ENCODE measurements around the gene ENKUR. TPM values are rescaled to one million over a fixed set of nuclear protein-coding genes. Genes with fewer than 3 reads are reported as not detected.

The ENKUR gene
- total and polyA plus RNA-seq, 2 experiments from 2014 or later: 0.15 TPM; not detected in 1

- TF ChIP-seq CTCF (IDR thresholded peaks at IDR 0.05; ENCODE audit: low read depth, low read length): no peak
- Histone ChIP-seq H3K27me3 (no peaks in the 10 kb centered on the region), H3K4me1 (ENCODE audit: low read depth) (no peaks in the 10 kb centered on the region), H3K27ac (no peak overlapping the region), H3K4me3 (no peak overlapping the region), H3K36me3 (no peaks in the 10 kb centered on the region), H3K9me3 (ENCODE audit: low read depth) (no peaks in the 10 kb centered on the region)
- DNase-seq (ENCODE audit: low read depth in 1 of 2, low spot score in 1 of 2): no peak
Measured at GRCh38 chr10:25061125-25061524, 45.2 kb upstream of the ENKUR start.

- no peak for TF ChIP-seq CTCF (IDR thresholded peaks at IDR 0.05; ENCODE audit: low read depth, low read length)
- no peaks in the 10 kb centered on the region for H3K9me3 ChIP-seq (ENCODE audit: low read depth)
- DNase-seq (ENCODE audit: low read depth in 1 of 2, low spot score in 1 of 2): peak in 1 of 2 donors; percentile 95
- no peaks in the 10 kb centered on the region for H3K36me3 ChIP-seq
- no peak overlapping the region for H3K27ac ChIP-seq
- no peaks in the 10 kb centered on the region for H3K27me3 ChIP-seq
- no peaks in the 10 kb centered on the region for H3K4me1 ChIP-seq (ENCODE audit: low read depth)
- no peak overlapping the region for H3K4me3 ChIP-seq
Measured at GRCh38 chr10:25059990-25060389, 44.0 kb upstream of the ENKUR start.

GRCh38 chr10:25057886-25058285 is 41.9 kb upstream of the ENKUR start:
- no peaks in the 10 kb centered on the region for H3K27me3 ChIP-seq
- no peak overlapping the region for H3K27ac ChIP-seq
- DNase-seq (ENCODE audit: low read depth in 1 of 2, low spot score in 1 of 2): no peak
- H3K4me3 ChIP-seq: no peak overlapping the region
- no peak for TF ChIP-seq CTCF (IDR thresholded peaks at IDR 0.05; ENCODE audit: low read depth, low read length)
- H3K36me3 ChIP-seq: no peaks in the 10 kb centered on the region
- no peaks in the 10 kb centered on the region for H3K9me3 ChIP-seq (ENCODE audit: low read depth)
- H3K4me1 ChIP-seq (ENCODE audit: low read depth): no peaks in the 10 kb centered on the region

- no peaks in the 10 kb centered on the region for H3K4me1 ChIP-seq (ENCODE audit: low read depth)
- H3K36me3 ChIP-seq: no peaks in the 10 kb centered on the region
- DNase-seq (ENCODE audit: low read depth in 1 of 2, low spot score in 1 of 2): no peak
- no peak overlapping the region for H3K4me3 ChIP-seq
- no peaks in the 10 kb centered on the region for H3K9me3 ChIP-seq (ENCODE audit: low read depth)
- no peaks in the 10 kb centered on the region for H3K27me3 ChIP-seq
- TF ChIP-seq CTCF (IDR thresholded peaks at IDR 0.05; ENCODE audit: low read depth, low read length): no peak
- no peak overlapping the region for H3K27ac ChIP-seq
Measured at GRCh38 chr10:25056726-25057125, 40.8 kb upstream of the ENKUR start.

- Histone ChIP-seq H3K27ac (no peak overlapping the region), H3K27me3 (no peaks in the 10 kb centered on the region), H3K36me3 (no peaks in the 10 kb centered on the region), H3K4me3 (no peak overlapping the region), H3K9me3 (ENCODE audit: low read depth) (no peaks in the 10 kb centered on the region), H3K4me1 (ENCODE audit: low read depth) (no peaks in the 10 kb centered on the region)
- no peak for TF ChIP-seq CTCF (IDR thresholded peaks at IDR 0.05; ENCODE audit: low read depth, low read length)
- no peak for DNase-seq (ENCODE audit: low read depth in 1 of 2, low spot score in 1 of 2)
Measured at GRCh38 chr10:25052012-25052411, 36.1 kb upstream of the ENKUR start.

- no peaks in the 10 kb centered on the region for H3K9me3 ChIP-seq (ENCODE audit: low read depth)
- no peaks in the 10 kb centered on the region for H3K36me3 ChIP-seq
- H3K4me3 ChIP-seq: no peak overlapping the region
- H3K27ac ChIP-seq: no peak overlapping the region
- no peaks in the 10 kb centered on the region for H3K4me1 ChIP-seq (ENCODE audit: low read depth)
- H3K27me3 ChIP-seq: no peaks in the 10 kb centered on the region
- peak in 1 of 2 donors; percentile 5 for DNase-seq (ENCODE audit: low read depth in 1 of 2, low spot score in 1 of 2)
- TF ChIP-seq CTCF (IDR thresholded peaks at IDR 0.05; ENCODE audit: low read depth, low read length): no peak
Measured at GRCh38 chr10:25050402-25050801, 34.4 kb upstream of the ENKUR start.
